SK-N-SH (cell line): ENCODE results near the gene RPAP2.

Source experiments
- EZH2phosphoT487 ChIP-seq: fragments of 200-600 bp; sonication (generic); IDR thresholded peaks from 2 replicates; pipeline ENCODE4 v1.6.1; 2017; ENCODE audit warnings: low read depth, mixed run types, mild to moderate bottlenecking, antibody characterized with exemption, moderate library complexity, borderline replicate concordance
- GATA2 ChIP-seq: sonication (generic); formaldehyde crosslinking; IDR thresholded peaks from 2 replicates; pipeline ENCODE4 v1.5.0; 2020; ENCODE audit warnings: mild to moderate bottlenecking, missing genetic modification reagents
- MAX ChIP-seq: IDR thresholded peaks from 2 replicates; pipeline ENCODE4 v1.4.0; 2012; ENCODE audit warnings: low read depth
- PBX3 ChIP-seq: IDR thresholded peaks from 2 replicates; pipeline ENCODE4; 2012
- RAD21 ChIP-seq: IDR thresholded peaks from 2 replicates; pipeline ENCODE4 v1.6.1; 2012; ENCODE audit warnings: mild to moderate bottlenecking, low read length
- SIN3A ChIP-seq: IDR thresholded peaks from 2 replicates; pipeline ENCODE4 v1.6.1; 2012; ENCODE audit warnings: low read depth, mild to moderate bottlenecking, low read length, moderate library complexity, borderline replicate concordance
- TF ChIP-seq, protein P1 (sequence below): fragments of 200-600 bp; sonication (generic); IDR thresholded peaks from 2 replicates; pipeline ENCODE4 v1.6.1; 2017; ENCODE audit warnings: antibody characterized with exemption, mild to moderate bottlenecking, moderate library complexity

DNA sequence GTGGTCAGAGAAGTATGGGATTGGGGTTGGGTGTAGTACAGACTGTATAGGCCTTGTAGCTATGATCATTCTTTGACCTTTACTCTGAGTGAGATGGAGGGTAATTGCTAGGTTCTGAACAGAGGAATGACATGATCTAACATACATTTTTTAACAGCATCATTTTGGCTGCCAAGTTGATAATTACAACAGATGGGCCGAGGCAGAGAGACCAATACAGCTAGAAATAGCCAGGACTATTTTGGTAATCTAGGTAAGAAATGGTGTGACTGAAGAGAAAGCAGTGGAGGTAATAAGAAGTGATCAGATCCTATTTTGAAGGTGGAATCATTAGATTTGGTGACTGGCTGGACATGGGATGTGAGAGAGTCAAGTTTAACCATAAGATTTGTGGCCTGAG, 43.5 kb downstream of the RPAP2 start:
- TF ChIP-seq PBX3: no peak
- TF ChIP-seq, protein P1, sequence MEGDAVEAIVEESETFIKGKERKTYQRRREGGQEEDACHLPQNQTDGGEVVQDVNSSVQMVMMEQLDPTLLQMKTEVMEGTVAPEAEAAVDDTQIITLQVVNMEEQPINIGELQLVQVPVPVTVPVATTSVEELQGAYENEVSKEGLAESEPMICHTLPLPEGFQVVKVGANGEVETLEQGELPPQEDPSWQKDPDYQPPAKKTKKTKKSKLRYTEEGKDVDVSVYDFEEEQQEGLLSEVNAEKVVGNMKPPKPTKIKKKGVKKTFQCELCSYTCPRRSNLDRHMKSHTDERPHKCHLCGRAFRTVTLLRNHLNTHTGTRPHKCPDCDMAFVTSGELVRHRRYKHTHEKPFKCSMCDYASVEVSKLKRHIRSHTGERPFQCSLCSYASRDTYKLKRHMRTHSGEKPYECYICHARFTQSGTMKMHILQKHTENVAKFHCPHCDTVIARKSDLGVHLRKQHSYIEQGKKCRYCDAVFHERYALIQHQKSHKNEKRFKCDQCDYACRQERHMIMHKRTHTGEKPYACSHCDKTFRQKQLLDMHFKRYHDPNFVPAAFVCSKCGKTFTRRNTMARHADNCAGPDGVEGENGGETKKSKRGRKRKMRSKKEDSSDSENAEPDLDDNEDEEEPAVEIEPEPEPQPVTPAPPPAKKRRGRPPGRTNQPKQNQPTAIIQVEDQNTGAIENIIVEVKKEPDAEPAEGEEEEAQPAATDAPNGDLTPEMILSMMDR: no peak
- no peak for TF ChIP-seq EZH2phosphoT487
- no peak for TF ChIP-seq MAX
- TF ChIP-seq GATA2 (CRISPR knock-in tag): no peak
- TF ChIP-seq RAD21: no peak
- TF ChIP-seq SIN3A: no peak
